Transverse colon (tissue), 3 donors: ENCODE results near the gene NGLY1.

Source experiments
- POLR2A ChIP-seq: fragments of 450-650 bp; IDR thresholded peaks from one replicate; pipeline ENCODE4 v1.6.1; 2016; ENCODE audit warnings: antibody characterized with exemption, mild to moderate bottlenecking, moderate library complexity
- TF ChIP-seq, protein P1 (sequence below), 5 experiments: fragments of 200-600 bp in 3 of 5; fragments of 450-650 bp in 2 of 5; sonication (generic) in 3 of 5; IDR thresholded peaks; 1 replicate in 2 of 5; 2 replicates in 3 of 5; pipeline ENCODE4 v1.5.1; 2016 to 2017; ENCODE audit warnings: antibody characterized with exemption in 5 of 5, inconsistent platforms in 3 of 5, mild to moderate bottlenecking in 2 of 5, moderate library complexity in 1 of 5

DNA sequence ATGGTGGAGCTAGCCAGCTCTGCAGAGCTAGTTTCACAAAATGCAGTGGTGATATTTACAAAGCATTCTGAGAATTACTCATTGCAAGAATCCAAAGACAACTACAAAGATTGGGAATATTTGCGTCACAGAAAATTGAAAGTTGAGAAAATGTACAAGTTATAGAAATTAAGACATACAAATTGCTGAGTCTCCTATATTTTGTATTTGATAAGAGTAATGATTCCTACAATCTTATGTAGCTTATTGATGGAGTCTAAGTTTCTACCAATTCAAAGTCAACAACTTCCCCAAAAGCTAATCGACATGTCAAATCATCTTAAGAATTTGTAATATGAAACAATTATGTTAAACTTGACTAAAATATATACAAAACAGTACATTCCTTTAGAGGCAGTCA, 72.2 kb downstream of the NGLY1 start:
- TF ChIP-seq, protein P1, sequence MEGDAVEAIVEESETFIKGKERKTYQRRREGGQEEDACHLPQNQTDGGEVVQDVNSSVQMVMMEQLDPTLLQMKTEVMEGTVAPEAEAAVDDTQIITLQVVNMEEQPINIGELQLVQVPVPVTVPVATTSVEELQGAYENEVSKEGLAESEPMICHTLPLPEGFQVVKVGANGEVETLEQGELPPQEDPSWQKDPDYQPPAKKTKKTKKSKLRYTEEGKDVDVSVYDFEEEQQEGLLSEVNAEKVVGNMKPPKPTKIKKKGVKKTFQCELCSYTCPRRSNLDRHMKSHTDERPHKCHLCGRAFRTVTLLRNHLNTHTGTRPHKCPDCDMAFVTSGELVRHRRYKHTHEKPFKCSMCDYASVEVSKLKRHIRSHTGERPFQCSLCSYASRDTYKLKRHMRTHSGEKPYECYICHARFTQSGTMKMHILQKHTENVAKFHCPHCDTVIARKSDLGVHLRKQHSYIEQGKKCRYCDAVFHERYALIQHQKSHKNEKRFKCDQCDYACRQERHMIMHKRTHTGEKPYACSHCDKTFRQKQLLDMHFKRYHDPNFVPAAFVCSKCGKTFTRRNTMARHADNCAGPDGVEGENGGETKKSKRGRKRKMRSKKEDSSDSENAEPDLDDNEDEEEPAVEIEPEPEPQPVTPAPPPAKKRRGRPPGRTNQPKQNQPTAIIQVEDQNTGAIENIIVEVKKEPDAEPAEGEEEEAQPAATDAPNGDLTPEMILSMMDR (IDR thresholded peaks at IDR 0.05) = no peak
- TF ChIP-seq POLR2A = no peak
